Measurements from ENCODE around the gene ATP6V1C2.

GRCh38 chr2:10781746-10782145 lies 60.3 kb downstream of the ATP6V1C2 start:
- TF ChIP-seq ARNT (IDR thresholded peaks at IDR 0.05), result no peak
- TF ChIP-seq ZNF384 (IDR thresholded peaks at IDR 0.05), result no peak
- no peak for TF ChIP-seq SUZ12 (IDR thresholded peaks at IDR 0.05)
